Measurements from ENCODE around the gene TUBB4A.
A peak's percentile ranks its signal among the peaks of the same experiment; 100 is the strongest.

The TUBB4A gene

GRCh38 chr19:6495947-6496346 lies 6.2 kb downstream of the TUBB4A start:
- DNase-seq (ENCODE audit: low read depth in 2 of 2): no peak

DNA sequence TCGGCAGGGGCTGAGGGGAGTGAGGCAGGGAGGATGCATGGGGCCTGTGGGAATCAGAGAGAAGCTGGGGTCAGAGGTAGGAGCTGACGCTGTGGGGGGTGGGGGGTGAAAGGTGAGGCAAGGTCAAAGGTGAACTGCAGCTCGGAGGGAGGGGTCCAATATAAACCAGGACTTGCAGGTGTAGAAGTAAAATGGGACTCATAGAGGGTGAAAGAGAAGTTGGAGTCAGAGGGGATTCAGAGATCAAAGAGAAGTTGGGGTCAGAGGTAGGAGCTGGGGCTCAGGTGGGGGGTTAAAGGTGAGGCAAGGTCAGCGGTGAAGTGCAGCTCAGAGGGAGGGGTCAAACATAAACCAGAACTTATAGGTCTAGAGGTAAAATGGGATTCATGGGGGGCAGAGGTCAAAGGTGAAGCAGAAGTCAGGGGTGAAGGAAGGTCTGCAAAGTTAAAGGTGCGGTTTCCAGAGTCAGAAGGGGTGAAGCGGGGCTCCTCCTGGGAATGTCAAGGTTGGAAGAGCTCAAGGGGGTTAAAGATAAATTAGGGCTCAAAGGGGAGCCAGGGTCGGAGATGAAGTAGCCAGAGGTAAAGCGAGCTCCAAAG lies 7.6 kb downstream of the TUBB4A start:
- DNase-seq (ENCODE audit: low read depth in 2 of 2): no peak

DNA sequence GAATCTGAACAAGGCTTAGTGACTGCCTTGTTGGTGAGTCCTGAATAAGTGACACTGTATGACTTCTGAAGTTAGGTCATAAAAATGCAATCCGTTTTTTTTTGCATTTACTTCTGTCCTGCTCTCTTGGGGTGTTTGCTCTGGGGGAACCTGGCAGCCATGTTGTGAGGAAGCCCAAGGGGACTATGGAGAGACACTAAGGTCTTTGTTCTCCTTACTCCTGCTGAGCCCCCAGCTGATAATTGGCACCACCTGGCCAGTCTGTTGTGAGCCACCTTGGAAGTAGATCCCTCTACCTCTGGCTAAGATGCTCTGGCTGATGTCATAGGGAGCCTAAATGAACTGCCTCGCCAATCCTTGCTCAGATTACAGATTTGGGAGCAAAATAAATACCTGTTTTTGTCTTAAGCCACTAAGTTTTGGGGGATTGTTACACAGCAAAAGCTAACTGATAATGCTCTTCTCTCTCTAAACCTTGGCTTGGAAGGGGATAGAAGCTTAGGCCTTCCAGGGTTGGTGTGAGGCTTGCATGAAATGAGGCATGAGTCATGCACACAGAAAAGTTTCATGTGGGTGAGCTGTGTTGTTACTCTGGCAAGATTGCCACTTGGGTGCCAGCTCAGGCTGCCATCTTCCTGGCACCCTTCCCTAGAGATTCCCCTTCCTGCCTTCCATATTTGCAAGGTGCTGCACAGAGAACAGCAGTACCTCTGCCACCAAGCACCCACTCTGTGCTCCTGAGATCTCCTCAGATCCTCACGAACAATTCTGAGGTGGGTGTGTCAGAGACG lies 10.1 kb downstream of the TUBB4A start:
- no peak for DNase-seq (ENCODE audit: low read depth in 2 of 2)

DNA sequence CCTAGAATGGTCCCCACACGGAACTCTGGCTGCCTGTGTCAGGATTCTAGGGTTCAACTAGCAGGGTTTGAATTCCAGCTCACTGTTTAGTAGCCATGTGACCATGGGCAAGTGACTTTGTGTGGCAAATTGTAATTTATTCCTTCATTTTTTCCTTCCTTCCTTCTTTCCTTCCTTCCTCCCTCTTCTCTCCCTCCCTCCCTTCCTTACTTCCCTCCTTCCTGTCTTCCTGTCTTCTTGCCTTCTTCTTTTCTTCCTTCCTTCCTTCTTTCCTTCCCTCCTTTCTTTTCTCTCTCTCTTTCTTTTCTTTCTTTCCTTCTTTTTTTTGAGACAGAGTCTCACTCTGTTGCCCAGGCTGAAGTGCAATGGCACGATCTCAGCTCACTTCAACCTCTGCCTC lies 12.0 kb downstream of the TUBB4A start:
- no peak for DNase-seq (ENCODE audit: low read depth in 2 of 2)

- no peak for DNase-seq (ENCODE audit: low read depth in 2 of 2)
Observed at GRCh38 chr19:6489278-6490061, 12.6 kb downstream of the TUBB4A start.

GRCh38 chr19:6484831-6485230 lies 17.3 kb downstream of the TUBB4A start:
- DNase-seq (ENCODE audit: low read depth in 2 of 2): no peak

DNA sequence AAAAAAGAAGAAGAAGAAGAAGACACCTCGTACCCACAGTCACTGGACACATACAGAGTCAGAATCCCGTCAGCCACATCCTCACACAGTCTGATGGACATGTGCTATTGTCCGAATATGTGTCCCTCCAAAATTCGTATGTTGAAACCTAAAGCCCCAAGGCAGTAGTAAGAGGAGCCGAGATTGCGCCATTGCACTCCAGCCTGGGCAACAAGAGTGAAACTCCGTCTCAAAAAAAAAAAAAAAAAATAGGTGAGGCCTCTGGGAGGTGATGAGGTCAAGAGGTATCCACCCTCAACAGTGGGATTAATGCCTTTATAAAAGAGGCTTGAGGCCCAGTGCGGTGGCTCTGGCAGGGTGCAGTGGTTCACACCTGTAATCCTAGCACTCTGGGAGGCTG lies 17.9 kb downstream of the TUBB4A start:
- DNase-seq (ENCODE audit: low read depth in 2 of 2): no peak

- DNase-seq (ENCODE audit: low read depth in 2 of 2): no peak
Observed at GRCh38 chr19:6483235-6483634, 18.9 kb downstream of the TUBB4A start.

GRCh38 chr19:6482343-6482686 lies 19.8 kb downstream of the TUBB4A start:
- no peak for DNase-seq (ENCODE audit: low read depth in 2 of 2)

DNA sequence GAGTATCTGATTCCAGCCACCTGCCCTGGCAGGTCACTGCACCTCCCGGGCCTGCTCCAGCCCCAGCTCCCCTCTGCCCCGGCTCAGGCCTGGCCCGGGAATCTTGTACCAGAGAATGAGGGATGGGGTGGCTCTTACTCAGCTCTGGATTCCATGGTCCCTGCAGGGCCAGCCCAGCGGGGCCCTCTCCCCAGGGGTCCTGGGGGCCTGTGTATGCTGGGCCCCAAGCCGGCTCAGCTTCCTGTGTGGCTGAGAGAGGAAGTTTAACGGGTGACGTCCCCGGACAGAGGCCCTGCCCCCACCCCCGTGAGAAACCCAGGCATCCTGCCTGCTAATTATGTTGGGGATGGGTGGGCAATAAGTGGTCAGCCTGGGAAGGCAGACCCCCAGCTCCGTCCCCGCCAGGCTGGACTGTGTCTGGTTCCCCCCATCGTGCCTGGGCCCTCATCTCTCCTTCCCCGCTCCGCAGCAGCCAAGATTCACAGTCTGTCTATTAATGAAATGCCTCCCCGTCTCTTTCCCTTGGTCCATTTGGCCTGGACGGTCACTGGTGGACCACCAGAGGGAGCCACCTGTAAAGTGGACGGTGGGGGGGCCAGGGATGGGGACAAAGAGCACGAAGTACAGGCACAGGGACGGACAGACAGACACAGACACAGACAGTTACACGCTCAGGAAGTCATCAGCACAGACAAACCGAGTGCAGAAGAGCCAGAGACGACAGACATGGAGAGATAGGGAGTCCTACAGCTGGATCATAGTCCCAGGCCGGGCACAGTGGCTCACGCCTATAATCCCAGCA lies 20.4 kb downstream of the TUBB4A start, which contains the start of gene DENND1C:
TSS of gene DENND1C (minus strand) at position 247 of the 802 bp plus-strand sequence. CDS start at position 155, 92 bp downstream.
- DNase-seq (ENCODE audit: low read depth in 2 of 2): peak in 1 of 2 donors; percentile 36

DNA sequence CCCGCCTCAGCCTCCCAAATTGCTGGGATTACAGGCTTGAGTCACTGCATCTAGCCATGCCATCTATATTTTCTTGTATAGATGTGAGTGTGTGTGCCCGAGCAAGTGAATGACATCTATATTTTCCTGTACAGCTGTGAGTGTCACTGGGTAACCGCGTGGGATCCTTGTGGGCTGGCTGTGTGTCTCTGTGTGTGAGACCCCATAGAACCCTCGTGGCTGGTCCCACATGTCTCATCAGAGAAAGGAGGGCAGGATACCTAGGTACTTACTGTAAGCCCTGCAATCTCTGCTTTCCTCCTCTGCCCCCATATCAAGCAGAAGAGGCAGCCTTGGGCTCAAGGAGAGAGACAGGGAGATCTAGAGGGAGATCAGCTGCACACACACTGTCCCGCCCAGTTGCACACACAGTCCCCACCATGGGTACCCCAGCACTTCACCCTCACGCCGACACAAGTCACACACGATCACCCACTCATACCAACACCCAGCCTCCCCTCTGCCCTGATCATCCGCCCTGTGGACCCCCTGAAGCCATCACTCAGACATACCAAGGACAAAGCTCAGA lies 21.2 kb downstream of the TUBB4A start:
- DNase-seq (ENCODE audit: low read depth in 2 of 2): peak in 1 of 2 donors; percentile 39

- no peak for DNase-seq (ENCODE audit: low read depth in 2 of 2)
Observed at GRCh38 chr19:6479836-6480398, 22.2 kb downstream of the TUBB4A start.

DNA sequence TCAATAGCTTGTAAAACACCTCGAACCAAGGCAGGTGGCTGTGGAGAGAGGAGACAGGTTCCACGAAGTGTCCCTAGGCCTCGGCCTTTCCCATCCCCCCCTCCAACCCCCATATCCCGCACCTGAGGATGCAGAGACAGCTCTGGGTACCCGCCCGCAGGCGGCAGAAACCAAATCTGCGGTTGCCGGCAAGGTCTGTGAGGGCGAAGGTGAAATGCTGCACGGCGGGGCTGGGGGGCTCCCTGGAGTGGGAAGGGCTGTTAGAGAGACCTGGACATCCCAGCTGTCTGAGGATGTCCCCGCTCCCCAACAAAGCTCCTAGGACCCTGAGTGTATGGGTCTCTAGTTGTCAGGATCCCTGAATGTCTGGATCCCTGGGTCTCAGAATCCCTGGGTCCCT lies 23.3 kb downstream of the TUBB4A start:
- no peak for DNase-seq (ENCODE audit: low read depth in 2 of 2)

DNA sequence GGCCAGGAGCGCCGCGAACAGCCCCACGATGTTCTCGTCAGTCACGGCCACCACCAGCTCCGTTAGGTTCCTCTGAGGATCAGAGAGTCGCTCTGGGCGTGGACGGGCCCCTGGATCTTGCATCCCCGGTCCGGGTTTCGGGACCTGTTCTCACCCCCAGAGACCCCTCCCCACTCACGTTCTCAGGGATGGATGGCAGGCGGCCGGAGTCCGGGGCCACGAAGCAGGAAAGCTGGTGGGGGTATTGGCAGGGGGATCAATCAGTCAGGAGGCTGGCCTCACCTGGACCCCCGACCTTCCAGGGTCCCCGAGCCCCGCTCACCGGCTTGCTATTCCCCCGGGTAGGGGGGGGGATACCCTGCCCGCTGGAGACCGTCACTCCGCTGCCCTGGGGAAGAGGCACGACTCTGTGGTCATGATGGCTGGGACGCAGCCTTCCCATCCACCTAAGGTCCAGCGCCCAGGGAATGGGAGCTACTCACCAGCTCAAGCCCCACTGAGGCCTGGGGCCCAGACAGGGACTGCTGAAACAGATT lies 25.1 kb downstream of the TUBB4A start:
- DNase-seq (ENCODE audit: low read depth in 2 of 2): no peak

DNA sequence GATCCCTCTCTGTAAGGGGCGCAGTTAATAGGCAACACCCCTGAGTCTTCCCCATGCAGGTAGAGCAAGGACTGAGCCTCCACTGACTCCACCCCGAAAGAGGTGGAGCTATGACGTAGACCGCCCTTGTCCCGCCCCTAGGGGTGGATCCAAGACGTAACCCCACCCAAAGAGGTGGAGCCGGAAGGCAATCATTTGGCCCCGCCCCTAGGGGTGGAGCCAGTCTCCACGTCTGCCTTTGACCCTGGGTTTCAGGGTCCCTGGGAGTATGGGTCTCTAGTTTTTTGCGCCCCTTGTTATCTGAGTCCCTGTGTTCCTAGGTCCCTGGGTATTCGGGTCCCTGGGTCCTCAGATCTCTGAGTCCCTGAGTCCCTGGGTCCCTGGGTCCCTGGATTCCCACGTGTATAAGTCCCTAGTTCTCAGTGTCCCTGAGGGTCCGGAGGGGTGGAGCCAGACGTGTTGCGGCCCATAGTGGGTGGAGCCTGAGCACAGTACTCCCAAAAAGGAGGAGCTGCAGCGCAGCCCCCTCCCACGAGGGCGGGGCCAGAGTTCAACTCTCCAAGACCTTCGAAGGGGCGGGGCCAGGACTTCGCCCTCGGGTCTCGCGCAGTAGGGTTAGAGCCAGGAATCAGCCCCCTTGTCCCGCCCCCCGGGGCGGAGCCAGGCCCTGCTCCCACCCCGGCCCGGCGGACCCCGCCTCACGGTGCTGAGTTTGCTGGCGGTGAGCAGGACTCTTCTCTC lies 25.8 kb downstream of the TUBB4A start:
- no peak for DNase-seq (ENCODE audit: low read depth in 2 of 2)

GRCh38 chr19:6475321-6476108 lies 26.6 kb downstream of the TUBB4A start:
- DNase-seq (ENCODE audit: low read depth in 2 of 2): no peak

DNA sequence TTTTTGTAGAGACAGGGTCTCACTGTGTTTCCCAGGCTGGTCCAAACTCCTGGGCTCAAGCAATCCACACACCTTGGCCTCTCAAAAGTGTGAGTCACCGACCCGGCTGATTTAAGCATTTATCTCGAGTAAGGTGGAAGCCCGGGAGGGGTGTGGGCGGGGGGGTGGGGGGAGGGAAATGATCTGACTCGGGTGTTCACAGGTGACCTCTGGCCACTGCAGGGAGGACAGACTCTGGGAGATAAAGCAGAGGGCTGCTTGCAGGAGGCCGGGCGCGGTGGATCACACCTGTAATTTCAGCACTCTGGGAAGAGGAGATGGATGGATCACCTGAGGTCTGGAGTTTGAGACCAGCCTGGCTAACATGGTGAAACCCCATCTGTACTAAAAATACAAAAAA lies 28.5 kb downstream of the TUBB4A start:
- no peak for DNase-seq (ENCODE audit: low read depth in 2 of 2)

GRCh38 chr19:6472713-6473112 lies 29.4 kb downstream of the TUBB4A start:
- no peak for DNase-seq (ENCODE audit: low read depth in 2 of 2)

DNA sequence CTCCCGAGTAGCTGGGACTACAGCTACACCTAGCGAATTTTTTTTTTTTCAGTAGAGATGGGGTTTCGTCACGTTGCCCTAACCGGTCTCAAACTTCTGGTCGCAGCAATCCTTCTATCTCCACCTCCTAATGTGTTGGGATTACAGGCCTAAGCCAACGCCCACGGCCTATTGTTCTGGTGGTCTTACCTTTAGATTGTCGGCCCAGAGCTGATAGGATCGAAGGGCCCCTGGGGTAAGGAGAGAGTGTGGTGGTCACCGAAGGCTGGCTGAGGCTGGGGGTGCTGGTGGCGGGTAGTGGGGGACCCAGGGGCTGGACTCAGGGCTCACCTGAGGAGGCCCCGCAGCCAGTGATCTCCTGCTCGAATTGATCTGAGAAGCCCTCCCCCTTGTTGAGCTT lies 31.0 kb downstream of the TUBB4A start:
- DNase-seq (ENCODE audit: low read depth in 2 of 2): no peak
